ENCODE results near the gene GPHA2.

The GPHA2 gene

GRCh38 chr11:64892838-64893193 is 42.9 kb downstream of the GPHA2 start:
- in situ Hi-C loops (cut with MboI; ENCODE audit: low sequenced_read_pairs): no loop called here

- in situ Hi-C loops (cut with MboI; ENCODE audit: low sequenced_read_pairs): no loop called here
Measured at GRCh38 chr11:64892411-64892831, 43.3 kb downstream of the GPHA2 start.

GRCh38 chr11:64891880-64892279 is 43.8 kb downstream of the GPHA2 start:
- in situ Hi-C loops (cut with MboI; ENCODE audit: low sequenced_read_pairs): no loop called here

GRCh38 chr11:64891215-64891848 is 44.4 kb downstream of the GPHA2 start:
- in situ Hi-C loops (cut with MboI; ENCODE audit: low sequenced_read_pairs): no loop called here

- in situ Hi-C loops (cut with MboI; ENCODE audit: low sequenced_read_pairs): no loop called here
Measured at GRCh38 chr11:64890522-64890939, 45.2 kb downstream of the GPHA2 start.

GRCh38 chr11:64888729-64889511 is 46.8 kb downstream of the GPHA2 start:
- in situ Hi-C loops (cut with MboI; ENCODE audit: low sequenced_read_pairs): no loop called here

GRCh38 chr11:64888406-64888728 is 47.3 kb downstream of the GPHA2 start:
- in situ Hi-C loops (cut with MboI; ENCODE audit: low sequenced_read_pairs): no loop called here

- in situ Hi-C loops (cut with MboI; ENCODE audit: low sequenced_read_pairs): no loop called here
Measured at GRCh38 chr11:64887757-64888405, 47.8 kb downstream of the GPHA2 start.

- in situ Hi-C loops (cut with MboI; ENCODE audit: low sequenced_read_pairs): no loop called here
Measured at GRCh38 chr11:64887234-64887756, 48.4 kb downstream of the GPHA2 start.

- in situ Hi-C loops (cut with MboI; ENCODE audit: low sequenced_read_pairs): no loop called here
Measured at GRCh38 chr11:64885367-64886286, 50.1 kb downstream of the GPHA2 start.

Measured in hTERT RPE-1 (cell line).